Neural cell (in vitro differentiated cells): Measurements from ENCODE around the gene FOXI1. TPM values are rescaled to one million over a fixed set of nuclear protein-coding genes. Genes with fewer than 3 reads are reported as not detected.

Experiments
- H2AFZ ChIP-seq: fragments of 200-600, 300-800 bp; sonication (generic), shearing (Covaris generic); 2 replicates; pipeline ENCODE4 v1.6.0; 2014; ENCODE audit warnings: low read depth, mild to moderate bottlenecking, antibody characterized with exemption, low read length, moderate library complexity
- H3F3A ChIP-seq: fragments of 200-600 bp; shearing (Covaris generic); 2 replicates; pipeline ENCODE4 v1.6.1; 2016; ENCODE audit warnings: mild to moderate bottlenecking, moderate library complexity, mixed read lengths, antibody characterized with exemption, low read length; ENCODE audit not compliant: insufficient read depth, poor library complexity, severe bottlenecking
- H3K27ac ChIP-seq: fragments of 200-600, 300-800 bp; sonication (generic), shearing (Covaris generic); 2 replicates; pipeline ENCODE4 v1.5.1; 2014; ENCODE audit warnings: mild to moderate bottlenecking, low read length, moderate library complexity
- H3K27me3 ChIP-seq: fragments of 300-800, 200-600 bp; sonication (generic), shearing (Covaris generic); 2 replicates; pipeline ENCODE4 v1.6.0; 2014; ENCODE audit warnings: mild to moderate bottlenecking, low read depth, low read length, moderate library complexity; ENCODE audit not compliant: insufficient read depth
- H3K36me3 ChIP-seq: fragments of 300-800, 200-600 bp; sonication (generic), shearing (Covaris generic); 2 replicates; pipeline ENCODE4 v1.5.1; 2014; ENCODE audit warnings: mild to moderate bottlenecking, antibody characterized with exemption, low read length, moderate library complexity; ENCODE audit not compliant: insufficient read depth
- H3K4me2 ChIP-seq: fragments of 300-800, 200-600 bp; sonication (generic), shearing (Covaris generic); 2 replicates; pipeline ENCODE4 v1.6.0; 2014; ENCODE audit warnings: mild to moderate bottlenecking, low read length
- H3K4me3 ChIP-seq: fragments of 300-800, 200-600 bp; sonication (generic), shearing (Covaris generic); 2 replicates; pipeline ENCODE4 v1.5.1; 2014; ENCODE audit warnings: mild to moderate bottlenecking, low read length, moderate library complexity
- H3K79me2 ChIP-seq: fragments of 200-600 bp; shearing (Covaris generic); replicated peaks from 2 replicates; pipeline ENCODE4 v1.6.0; 2014; ENCODE audit warnings: mild to moderate bottlenecking, low read length, moderate library complexity; ENCODE audit not compliant: insufficient read depth
- H3K9ac ChIP-seq: fragments of 300-800, 200-600 bp; sonication (generic), shearing (Covaris generic); 2 replicates; pipeline ENCODE4 v1.6.1; 2016; ENCODE audit warnings: mild to moderate bottlenecking, low read length, mixed read lengths
- H3K9me2 ChIP-seq: fragments of 200-600 bp; shearing (Covaris generic); 2 replicates; pipeline ENCODE4 v1.6.1; 2016; ENCODE audit warnings: mild to moderate bottlenecking, low read length, mixed read lengths; ENCODE audit not compliant: insufficient read depth
- H3K9me3 ChIP-seq: fragments of 200-600, 300-800 bp; sonication (generic), shearing (Covaris generic); 2 replicates; pipeline ENCODE4 v1.6.1; 2016; ENCODE audit warnings: mild to moderate bottlenecking, mixed run types, low read length, moderate library complexity, mixed read lengths
- H4K20me1 ChIP-seq: fragments of 200-600 bp; shearing (Covaris generic); 2 replicates; pipeline ENCODE4 v1.6.1; 2016; ENCODE audit warnings: mild to moderate bottlenecking, mixed run types; ENCODE audit not compliant: insufficient read depth
- EP300 ChIP-seq: fragments of 450-650 bp; conservative IDR thresholded peaks from 2 replicates; pipeline ENCODE4 v1.6.1; 2014; ENCODE audit warnings: antibody characterized with exemption, mild to moderate bottlenecking, moderate library complexity; ENCODE audit not compliant: poor library complexity, severe bottlenecking
- EZH2 ChIP-seq: fragments of 200-600, 300-800 bp; shearing (Covaris generic), sonication (generic); IDR thresholded peaks from 2 replicates; pipeline ENCODE4 v1.6.1; 2014; ENCODE audit warnings: antibody characterized with exemption, low read length, borderline replicate concordance, mild to moderate bottlenecking; ENCODE audit not compliant: insufficient read depth, poor library complexity, severe bottlenecking
- MXI1 ChIP-seq: fragments of 450-650 bp; conservative IDR thresholded peaks from 2 replicates; pipeline ENCODE4 v1.6.1; 2014; ENCODE audit warnings: antibody characterized with exemption, mild to moderate bottlenecking; ENCODE audit not compliant: poor library complexity, severe bottlenecking
- POLR2AphosphoS5 ChIP-seq: IDR thresholded peaks from 2 replicates; pipeline ENCODE4 v1.6.1; 2012
- RAD21 ChIP-seq: fragments of 450-650 bp; conservative IDR thresholded peaks from 2 replicates; pipeline ENCODE4 v1.6.1; 2014; ENCODE audit warnings: antibody characterized with exemption, mild to moderate bottlenecking, moderate library complexity
- REST ChIP-seq: IDR thresholded peaks from 2 replicates; pipeline ENCODE4 v1.6.1; 2012; ENCODE audit warnings: borderline replicate concordance
- SMC3 ChIP-seq: fragments of 450-650 bp; conservative IDR thresholded peaks from 2 replicates; pipeline ENCODE4 v1.6.1; 2014; ENCODE audit warnings: antibody characterized with exemption, mild to moderate bottlenecking, moderate library complexity; ENCODE audit not compliant: poor library complexity
- TAF1 ChIP-seq: IDR thresholded peaks from 2 replicates; pipeline ENCODE4 v1.6.1; 2012; ENCODE audit warnings: low read depth
- polyA plus RNA-seq: library from polyadenylated mRNA; depleted of rRNA; stranded (reverse); fragments of >200 nt; gene quantifications from 2 replicates; pipeline ENCODE4 v1.2.3, GENCODE V29; 2014
- TF ChIP-seq, protein P1 (sequence below): fragments of 450-650 bp; IDR thresholded peaks from 2 replicates; pipeline ENCODE4 v1.5.1; 2014; ENCODE audit warnings: antibody characterized with exemption, mild to moderate bottlenecking, moderate library complexity; ENCODE audit not compliant: poor library complexity, severe bottlenecking

FOXI1 gene
- polyA plus RNA-seq, 1 donor from 2014 or later = not detected

DNA sequence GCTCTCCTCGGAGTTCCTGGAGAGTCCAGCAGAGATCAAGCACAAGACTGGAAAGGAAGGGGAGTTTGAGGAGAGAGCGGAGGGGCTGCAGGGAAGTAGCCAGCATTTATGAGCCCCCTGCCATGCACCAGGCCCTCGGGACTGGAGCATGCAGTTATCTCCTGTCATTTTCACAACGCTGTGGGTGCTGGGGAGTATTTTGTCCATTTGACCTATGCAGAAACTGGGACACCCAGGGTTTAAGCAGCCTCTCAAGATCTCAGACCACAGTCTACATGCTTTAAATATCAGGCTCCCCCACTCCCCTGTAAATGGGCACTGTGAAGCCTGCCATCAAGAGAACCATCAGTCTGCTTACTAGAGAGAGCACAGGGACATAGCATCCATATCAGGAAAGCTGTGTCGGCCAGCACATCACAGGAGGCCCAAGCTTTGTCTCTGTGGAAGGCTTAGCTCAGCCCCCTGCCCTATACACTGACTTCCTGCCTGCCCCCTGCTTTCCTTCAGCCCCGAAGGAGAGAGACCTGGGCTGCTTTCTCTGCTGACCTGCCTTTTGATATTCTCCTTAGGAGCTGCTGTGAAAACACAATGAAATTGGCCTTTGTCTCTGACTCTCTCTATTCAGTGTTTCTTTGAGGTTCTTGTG, 7.3 kb downstream of the FOXI1 start:
- Histone ChIP-seq H3K27me3 (no peaks in the 10 kb centered on the region), H3K36me3 (no peaks in the 10 kb centered on the region), H3K9me2 (no peaks in the 10 kb centered on the region), H3K79me2 (no peaks in the 10 kb centered on the region), H3K9ac (no peak overlapping the region), H3K27ac (no peak overlapping the region), H3F3A (no peaks in the 10 kb centered on the region), H2AFZ (no peak overlapping the region), H3K4me2 (no peak overlapping the region), H3K9me3 (no peaks in the 10 kb centered on the region), H3K4me3 (no peak overlapping the region), H4K20me1 (no peaks in the 10 kb centered on the region)
- no peak for TF ChIP-seq SMC3
- no peak for TF ChIP-seq MXI1
- TF ChIP-seq, protein P1, sequence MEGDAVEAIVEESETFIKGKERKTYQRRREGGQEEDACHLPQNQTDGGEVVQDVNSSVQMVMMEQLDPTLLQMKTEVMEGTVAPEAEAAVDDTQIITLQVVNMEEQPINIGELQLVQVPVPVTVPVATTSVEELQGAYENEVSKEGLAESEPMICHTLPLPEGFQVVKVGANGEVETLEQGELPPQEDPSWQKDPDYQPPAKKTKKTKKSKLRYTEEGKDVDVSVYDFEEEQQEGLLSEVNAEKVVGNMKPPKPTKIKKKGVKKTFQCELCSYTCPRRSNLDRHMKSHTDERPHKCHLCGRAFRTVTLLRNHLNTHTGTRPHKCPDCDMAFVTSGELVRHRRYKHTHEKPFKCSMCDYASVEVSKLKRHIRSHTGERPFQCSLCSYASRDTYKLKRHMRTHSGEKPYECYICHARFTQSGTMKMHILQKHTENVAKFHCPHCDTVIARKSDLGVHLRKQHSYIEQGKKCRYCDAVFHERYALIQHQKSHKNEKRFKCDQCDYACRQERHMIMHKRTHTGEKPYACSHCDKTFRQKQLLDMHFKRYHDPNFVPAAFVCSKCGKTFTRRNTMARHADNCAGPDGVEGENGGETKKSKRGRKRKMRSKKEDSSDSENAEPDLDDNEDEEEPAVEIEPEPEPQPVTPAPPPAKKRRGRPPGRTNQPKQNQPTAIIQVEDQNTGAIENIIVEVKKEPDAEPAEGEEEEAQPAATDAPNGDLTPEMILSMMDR = no peak
- TF ChIP-seq EZH2 = no peak
- TF ChIP-seq RAD21 = no peak
- TF ChIP-seq TAF1 = no peak
- no peak for TF ChIP-seq EP300
- no peak for TF ChIP-seq POLR2AphosphoS5
- TF ChIP-seq REST = no peak

DNA sequence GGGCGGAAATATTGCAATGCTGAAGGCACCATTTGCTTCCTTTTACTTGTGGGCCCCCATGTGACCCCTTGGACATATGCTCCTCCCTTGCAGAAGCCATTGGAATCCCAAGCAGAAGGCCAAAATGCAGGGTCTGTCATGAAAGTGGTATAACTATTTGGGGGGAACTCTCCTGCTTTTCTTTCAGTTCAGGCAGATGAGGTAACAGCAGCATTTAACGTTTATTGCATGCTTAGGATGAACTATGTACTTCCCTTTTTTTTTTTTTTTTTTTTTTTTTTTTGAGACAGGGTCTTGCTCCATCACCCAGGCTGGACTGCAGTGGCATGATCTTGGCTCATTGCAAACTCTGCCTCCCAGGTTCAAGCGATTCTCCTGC, 7.8 kb downstream of the FOXI1 start:
- no peak overlapping the region for H3K4me3 ChIP-seq
- H4K20me1 ChIP-seq = no peaks in the 10 kb centered on the region
- H3K79me2 ChIP-seq = no peaks in the 10 kb centered on the region
- H3K27ac ChIP-seq = no peak overlapping the region
- H3K36me3 ChIP-seq = no peaks in the 10 kb centered on the region
- no peak overlapping the region for H3K4me2 ChIP-seq
- H3K9ac ChIP-seq = no peak overlapping the region
- no peaks in the 10 kb centered on the region for H3K27me3 ChIP-seq
- H3K9me2 ChIP-seq = no peaks in the 10 kb centered on the region
- TF ChIP-seq TAF1 (no peak), MXI1 (no peak), EZH2 (no peak), POLR2AphosphoS5 (no peak)
- TF ChIP-seq, protein P1 = no peak
- H2AFZ ChIP-seq = no peak overlapping the region
- no peaks in the 10 kb centered on the region for H3K9me3 ChIP-seq
- no peaks in the 10 kb centered on the region for H3F3A ChIP-seq
